ENCODE data around the gene AP5S1.

GRCh38 chr20:3798373-3798768 lies 22.0 kb upstream of the AP5S1 start:
- TF ChIP-seq EZH2 (IDR thresholded peaks at IDR 0.05; ENCODE audit: insufficient read depth, poor library complexity, severe bottlenecking) (no peak), EZH2phosphoT487 (IDR thresholded peaks at IDR 0.05; ENCODE audit: insufficient read depth, low read depth) (no peak)
